GM18868 (cell line): ENCODE measurements around the gene IRF4.

Experiments
- ATAC-seq: cut with Tn5 transposase; IDR thresholded peaks from one replicate; pipeline ENCODE4 v1.9.1; 2021; ENCODE audit warnings: mild to moderate bottlenecking, moderate library complexity; ENCODE audit not compliant: unreplicated experiment

The IRF4 gene

DNA sequence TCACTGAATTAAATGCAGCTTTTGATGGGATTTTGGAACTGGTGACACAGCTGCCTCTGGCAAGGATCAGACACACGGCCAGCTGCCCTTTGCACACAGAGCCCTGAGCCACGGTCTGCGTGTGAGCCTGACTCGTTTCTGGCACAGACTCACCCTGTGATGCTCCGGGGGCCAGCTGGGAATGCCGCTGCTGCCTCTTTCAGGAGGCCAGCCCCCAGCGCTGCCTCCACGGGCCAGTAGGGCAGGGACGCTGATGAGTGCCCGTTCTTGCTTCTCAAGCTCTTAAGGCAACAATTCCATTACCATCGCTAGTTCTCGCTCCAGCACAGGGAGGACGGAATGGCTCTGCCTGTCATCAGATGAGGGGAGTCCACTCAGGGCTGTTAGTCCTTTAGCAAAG, 61.6 kb downstream of the IRF4 start:
- no peak for ATAC-seq

- no peak for ATAC-seq
Observed at GRCh38 chr6:454148-454991, 62.8 kb downstream of the IRF4 start.

GRCh38 chr6:455006-455585, 63.5 kb downstream of the IRF4 start:
- no peak for ATAC-seq

DNA sequence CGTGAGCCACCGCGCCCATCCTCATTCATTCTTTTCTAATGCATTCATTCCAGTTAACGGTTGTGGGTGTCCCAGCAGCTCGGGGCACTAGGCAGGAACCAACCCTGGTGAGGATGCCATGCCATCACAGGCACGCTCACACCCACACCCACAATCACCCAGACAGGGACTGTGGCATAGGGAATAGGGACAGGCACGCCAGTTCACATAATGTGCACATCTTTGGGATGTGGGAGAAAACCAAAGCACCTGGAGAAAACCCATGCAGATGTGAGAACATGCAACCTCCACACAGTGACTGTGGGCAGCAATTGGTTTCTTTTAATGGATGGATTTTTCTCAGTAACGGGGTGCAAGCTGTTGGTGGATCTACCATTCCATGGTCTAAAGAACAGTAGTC, 64.3 kb downstream of the IRF4 start:
- ATAC-seq = no peak

DNA sequence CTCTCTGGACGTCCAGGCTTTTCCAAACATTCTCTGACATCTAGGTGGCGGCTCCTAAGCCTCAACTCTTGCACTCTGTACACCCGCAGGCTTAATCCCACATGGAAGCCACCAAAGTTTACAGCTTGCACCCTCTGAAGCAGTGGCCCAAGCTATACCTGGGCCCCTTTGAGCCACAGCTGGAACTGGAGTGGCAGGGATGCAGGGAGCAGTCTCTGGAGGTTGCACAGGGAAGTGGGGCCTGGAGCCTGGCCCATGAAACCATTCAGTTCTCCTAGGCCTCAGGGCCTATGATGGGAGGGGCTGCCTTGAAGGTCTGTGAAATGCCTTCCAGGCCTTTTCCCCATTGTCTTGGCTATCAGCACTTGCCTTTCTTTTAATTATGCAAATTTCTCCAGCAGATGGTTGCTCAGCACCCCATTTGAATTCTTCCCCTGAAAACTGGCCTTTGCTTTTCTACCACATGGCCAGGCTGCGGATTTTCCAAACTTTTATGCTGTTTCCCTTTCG, 64.9 kb downstream of the IRF4 start:
- ATAC-seq = no peak

DNA sequence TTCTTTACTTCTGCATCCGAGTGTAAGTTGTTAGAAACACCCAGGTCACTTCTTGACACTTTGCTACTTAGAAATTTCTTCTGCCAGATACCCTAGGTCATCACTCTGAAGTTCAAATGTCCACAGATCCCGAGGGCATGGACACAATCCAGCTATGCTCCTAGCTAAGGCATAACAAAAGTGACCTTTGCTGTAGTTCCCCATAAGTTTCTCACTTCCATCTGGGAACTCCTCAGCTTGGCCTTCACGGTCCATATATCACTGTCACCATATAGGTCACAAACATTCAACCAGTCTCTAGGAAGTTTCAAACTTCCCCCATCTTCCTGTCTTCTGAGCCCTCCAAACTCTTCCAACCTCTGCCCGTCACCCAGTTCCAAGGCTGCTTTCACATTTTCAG, 65.3 kb downstream of the IRF4 start:
- no peak for ATAC-seq
